GM12872 (cell line): ENCODE data around the gene ZNF888.

ENCODE experiments used
- CTCF ChIP-seq: IDR thresholded peaks from 3 replicates; pipeline ENCODE4 v1.5.1; 2011; ENCODE audit warnings: low read depth, mild to moderate bottlenecking, low read length, moderate library complexity; ENCODE audit not compliant: insufficient read depth

ZNF888 gene

GRCh38 chr19:52922841-52923777 is at the start of gene ZNF888:
Gene ZNF888, minus strand, starts transcription at chr19:52923428. Its CDS starts 5,555 bp downstream, at chr19:52917873.
- TF ChIP-seq CTCF = no peak

GRCh38 chr19:52967772-52968171 is 44.5 kb upstream of the ZNF888 start:
- TF ChIP-seq CTCF = no peak

- no peak for TF ChIP-seq CTCF
Observed at GRCh38 chr19:52963247-52963618, 40.0 kb upstream of the ZNF888 start.

GRCh38 chr19:52962394-52963246 is 39.4 kb upstream of the ZNF888 start, which contains the start of gene ZNF816:
Gene ZNF816, minus strand, starts transcription at chr19:52962881. Its CDS starts 6,792 bp downstream, at chr19:52956089.
- TF ChIP-seq CTCF = no peak

- no peak for TF ChIP-seq CTCF
Observed at GRCh38 chr19:52961981-52962380, 38.8 kb upstream of the ZNF888 start.

GRCh38 chr19:52959613-52960295 is 36.5 kb upstream of the ZNF888 start:
- no peak for TF ChIP-seq CTCF
